Nucleus accumbens (tissue), 56 donors: Measurements from ENCODE around the gene CHERP.
"Not testable (repeated sequence)": the region's sequence is repeated elsewhere in the genome, so short reads cannot be mapped to it uniquely, and the experiment has no call there.

Experiments
- DNase-seq, 56 donors: peaks; one replicate each; lab custom pipeline; 2025; lab: John Stamatoyannopoulos, UW

CHERP gene

DNA sequence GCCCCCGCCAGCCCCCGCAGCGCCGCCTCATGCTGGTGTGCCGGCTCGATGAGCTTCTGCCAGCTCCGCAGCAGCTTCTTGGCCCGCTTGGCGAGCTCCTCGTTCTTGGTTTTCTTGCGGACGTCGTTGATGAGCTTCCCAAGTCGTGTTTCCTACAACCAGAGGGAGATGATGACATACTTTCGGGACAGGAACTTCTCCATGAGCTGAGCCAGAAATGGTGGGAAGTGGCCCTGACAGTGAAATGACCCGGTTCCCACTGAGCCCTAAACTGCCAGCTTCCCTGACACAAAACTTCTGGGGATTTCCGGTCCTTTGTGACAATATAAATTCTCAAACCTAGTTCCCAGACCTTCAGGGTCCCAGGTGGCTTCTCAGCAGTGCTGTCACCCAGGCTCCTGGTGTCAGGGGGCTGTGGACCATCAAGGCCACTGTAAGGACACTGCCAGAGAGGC, 35.3 kb upstream of the CHERP start:
- DNase-seq, result no peak

DNA sequence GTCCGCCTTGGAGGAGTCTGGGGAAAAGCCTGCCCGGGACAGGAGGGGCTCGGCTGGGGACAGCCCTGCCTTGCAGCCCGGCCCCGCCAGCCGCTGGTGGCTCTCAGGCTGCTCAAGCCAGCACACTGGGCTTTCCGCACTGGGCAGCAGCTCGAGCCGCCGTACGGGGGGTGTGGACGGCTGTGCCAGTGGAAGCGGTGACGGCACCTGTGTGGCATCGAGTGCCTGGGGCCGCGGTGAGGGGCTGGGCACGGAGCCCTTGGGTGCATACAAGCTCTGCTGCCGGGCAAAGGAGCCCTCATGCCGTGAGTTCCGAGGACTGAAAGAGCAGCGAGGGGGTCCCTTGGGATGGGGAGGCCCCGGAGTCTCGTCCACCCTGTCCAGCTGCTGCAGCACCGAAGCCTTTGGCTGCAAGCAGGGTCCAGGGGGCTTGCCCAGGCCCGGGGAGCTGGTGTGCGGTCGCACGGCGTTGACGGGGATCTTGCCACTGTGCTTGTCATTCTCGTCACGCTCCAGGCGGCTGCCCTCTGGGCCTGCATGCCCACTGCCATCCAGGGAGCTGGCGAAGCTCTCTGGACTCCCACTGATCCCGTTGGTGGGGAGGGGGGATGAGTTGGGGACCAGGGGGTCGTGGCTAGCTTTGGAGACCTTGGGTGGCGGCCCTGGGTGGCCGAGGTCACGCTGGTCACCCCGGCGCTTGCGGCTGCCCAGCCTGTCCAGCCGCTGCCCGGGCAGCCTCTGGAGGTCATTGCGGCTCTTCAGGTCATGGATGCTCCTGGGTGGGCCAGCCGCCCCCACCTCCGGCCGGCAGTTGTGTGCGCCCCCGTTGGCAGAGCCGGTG, 34.7 kb upstream of the CHERP start:
- no peak for DNase-seq

DNA sequence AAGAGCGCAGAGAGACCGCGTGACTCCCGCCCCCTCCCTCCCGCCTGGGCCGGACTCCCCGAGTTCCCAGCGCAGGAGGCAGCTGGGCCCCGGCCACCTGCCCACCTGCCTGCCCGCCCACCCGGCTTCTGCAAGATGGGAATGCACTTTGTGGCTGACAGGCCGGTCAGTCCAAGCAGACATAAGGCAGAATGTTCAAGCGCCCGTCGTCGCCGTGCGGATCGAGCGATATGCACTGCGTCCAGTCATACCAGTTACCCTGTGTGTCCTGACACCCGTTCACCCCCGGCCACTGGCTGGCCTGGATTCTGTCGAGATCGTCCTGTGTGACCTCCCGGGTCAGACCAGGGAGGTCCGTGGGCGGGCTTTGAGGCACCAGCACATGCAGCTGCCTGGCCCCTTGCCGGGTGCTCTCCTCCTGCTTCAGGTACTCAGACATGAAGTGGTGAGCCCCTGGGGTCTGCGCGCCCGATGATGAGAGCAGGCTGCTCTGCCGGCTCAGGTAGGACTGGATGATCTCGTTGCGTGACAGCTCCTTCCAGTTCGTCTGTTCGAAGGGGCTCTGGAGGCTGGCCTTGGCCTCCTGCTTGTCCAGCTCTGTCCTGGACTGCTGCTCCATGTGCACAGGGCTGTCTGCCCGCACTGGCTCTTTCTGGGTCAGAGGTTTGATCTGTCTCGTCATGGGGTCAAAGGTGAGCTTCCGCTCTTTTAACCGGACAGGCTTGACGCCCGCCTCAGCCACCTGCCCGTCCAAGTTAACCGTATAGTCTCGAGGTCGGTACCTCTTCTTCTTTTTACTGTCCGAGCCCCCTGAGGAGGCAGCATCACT, 33.8 kb upstream of the CHERP start:
- DNase-seq, result no peak

DNA sequence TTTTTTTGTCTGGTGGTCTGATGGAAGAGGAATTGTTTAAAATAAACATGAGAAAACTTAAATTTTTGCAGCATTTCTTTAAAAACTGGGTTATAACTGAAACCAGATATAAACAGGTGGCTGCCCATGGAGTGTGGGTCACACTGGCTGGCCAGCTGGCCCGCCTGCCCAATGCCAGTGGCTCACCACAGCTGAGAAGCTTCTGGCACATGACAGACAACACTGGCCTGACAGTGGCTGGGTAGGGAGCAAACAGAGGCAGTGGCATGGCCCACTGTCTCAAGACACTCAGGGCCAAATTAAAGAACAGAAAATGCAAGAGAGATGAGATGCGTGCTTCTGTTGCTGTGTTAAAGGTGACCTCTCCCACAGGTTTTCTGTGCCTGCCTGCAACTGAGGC, 33.0 kb upstream of the CHERP start:
- no peak for DNase-seq

DNA sequence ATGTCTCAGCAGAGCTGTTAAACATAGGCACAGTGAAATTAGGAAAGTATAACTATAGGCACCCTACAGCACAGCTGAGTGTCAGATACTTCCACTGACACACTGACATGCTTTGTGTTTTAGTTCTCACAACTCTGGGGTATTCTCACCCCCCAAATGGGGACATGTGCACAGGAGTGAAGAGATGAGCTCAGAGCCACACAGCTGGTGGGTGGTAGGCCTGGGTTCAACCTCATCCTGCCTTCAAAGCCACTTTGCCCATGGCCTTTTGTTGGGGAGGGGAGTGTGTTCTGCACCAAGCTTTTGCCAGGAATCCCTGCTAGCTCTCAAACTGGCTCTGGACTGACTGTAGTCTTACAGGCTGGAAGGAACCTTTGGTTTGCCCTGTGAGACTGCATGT, 31.7 kb upstream of the CHERP start:
- DNase-seq, result no peak

DNA sequence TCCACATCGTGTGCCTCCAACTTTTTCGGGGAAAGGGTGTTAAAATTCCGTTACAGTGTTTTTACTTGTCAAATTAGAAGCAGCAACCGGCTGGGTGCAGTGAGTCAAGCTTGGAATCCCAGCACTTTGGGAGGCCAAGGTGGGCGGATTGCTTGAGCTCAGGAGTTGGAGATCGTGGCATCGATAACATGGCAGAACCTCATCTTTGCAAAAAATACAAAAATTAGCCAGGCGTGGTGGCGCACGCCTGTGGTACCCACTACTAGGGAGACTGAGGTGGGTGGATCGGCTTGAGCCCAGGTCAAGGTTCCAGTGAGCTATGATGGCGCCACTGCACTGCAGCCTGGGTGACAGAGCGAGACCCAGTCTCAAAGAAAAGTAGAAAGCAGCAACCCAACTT, 31.1 kb upstream of the CHERP start:
- peak in 5 of 56 donors; percentile 9 to 44 (median 30) for DNase-seq

DNA sequence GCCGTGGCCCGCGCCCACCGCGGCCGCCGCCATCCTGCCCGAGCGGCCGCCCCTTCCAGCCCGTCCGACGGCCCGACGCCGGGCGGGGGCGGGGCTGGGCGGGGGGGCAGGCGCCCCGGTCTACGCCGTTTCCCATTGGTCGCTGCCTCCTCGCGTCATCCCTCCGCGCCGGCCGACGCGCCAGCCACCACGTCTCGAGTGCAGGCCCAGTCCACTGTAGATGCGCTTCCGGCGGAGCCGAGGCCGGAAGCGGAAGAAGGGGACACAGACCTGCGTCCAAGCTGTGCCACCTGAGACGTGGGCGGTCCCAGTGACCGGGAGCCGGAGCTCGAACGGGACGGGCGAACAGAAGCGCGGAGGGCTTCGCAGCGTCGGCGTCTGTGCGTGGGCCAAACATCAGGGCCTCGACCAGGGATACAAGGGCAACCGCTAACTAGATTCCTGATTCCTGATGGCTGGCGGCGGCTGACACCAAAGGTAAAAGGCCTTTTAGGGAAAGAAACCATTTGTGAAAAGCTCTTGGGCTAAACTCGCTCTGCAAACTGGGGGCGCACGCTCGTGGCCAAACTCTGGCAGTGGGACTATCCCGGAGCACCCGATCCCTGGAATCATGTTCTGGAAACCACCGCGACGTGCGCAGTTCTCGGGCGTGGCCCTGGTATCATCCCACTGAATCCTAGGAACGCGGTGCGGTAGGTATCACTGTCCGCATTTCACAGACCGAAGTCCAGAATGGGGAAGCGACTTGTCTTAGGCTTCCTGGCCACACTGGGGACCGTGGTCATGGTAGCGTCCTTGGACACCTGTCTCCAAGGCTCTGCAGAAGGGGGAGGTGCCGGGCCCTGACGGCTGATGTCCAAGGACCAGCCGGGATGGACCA, 30.3 kb upstream of the CHERP start, which contains the start of gene SLC35E1:
TSS of gene SLC35E1 (minus strand) at position 84 of the 880 bp plus-strand sequence. CDS start at position 33, 51 bp downstream.
- peak; percentile 33 to 96 (median 90) for DNase-seq

DNA sequence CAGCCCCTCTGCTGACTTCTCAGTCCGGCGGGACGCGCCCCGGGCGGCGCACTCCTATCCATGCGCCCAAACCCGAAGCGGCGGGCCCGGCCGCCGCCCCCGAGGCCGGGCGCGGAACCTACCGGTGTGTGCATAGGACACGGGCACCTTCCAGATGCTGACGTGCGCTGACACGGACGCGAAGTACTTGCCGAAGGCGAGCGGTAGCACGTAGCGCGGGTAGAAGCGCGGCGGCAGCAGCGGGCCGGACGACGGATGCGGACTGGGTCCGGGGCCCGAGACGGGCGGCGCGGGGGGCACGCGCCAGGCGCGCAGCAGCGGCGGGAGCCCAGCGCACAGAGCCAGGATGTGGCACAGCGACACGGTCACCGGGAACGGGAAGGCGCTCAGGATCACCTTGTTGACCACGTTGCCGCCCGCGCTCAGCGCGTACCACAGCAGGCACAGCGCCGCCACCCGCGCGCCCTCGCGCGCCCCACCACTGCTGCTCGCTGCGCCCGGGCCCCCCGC, 29.6 kb upstream of the CHERP start:
- DNase-seq, result peak in 3 of 56 donors; percentile 51 to 57 (median 51)

DNA sequence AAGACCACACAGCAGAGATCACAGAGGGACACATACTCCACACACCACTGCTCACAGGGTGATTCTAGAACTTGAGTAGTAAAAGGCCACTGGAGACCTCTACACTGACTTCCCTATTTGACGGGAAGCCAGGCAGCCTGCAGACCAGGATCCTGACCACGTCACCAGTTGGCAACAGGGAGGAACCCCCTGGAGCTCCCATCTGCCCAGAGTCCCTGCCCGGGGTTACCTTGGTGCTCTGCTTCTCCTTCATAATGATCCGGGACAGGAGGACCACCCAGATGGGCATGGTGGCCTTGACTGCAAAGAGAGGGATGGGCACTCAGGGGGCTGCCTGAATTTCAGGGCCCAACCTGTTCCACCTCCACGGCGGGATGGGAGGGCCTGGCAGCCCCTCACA, 29.0 kb upstream of the CHERP start:
- no peak for DNase-seq

DNA sequence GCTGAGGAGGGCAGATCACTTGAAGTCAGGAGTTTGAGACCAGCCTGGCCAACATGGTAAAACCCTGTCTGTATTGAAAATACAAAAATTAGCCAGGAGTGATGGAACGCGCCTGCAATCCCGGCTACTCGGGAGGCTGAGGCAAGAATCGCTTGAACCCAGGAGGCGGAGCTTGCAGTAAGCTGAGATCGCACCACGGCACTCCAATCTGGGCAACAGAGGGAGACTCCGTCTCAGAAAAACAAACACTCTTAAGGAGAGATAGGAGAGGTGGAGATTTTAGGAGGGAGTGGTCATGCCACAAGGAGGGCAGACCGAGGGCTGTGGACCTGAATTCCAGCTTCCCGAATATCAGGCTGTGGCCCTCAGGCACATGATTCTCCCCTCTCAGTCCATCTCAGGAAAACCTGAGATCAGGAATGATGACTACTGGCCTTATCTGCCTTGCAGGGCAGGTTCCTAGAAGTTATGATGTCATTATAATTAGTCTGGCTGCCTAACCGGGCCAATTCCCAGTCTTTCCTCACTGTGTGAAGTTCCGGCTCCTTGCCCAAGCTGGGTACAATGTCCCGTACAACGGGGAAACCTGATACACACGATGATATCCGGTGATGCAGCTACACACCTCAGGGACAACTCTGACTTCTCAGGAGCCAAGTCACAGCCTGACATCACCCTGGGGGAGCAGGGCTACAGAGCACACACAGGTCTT, 27.5 kb upstream of the CHERP start:
- DNase-seq, result no peak

DNA sequence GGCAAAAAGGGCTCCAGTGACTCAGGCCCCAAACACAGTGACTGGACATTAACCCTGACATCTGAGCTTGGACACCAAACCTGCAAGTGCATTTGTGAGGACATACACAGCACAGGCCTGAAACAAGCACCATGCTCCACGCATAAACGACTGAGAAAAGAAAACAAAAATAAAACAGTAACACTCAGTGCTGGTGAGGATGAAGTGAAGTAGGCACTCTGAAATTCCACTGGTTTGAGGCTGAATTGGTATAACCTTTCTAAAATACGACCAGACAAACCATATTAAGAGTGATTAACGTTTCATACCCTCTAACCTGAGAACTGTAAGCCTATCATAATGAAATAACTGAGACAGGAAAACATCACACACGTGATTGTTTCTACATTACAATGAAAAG, 24.5 kb upstream of the CHERP start:
- no peak for DNase-seq

DNA sequence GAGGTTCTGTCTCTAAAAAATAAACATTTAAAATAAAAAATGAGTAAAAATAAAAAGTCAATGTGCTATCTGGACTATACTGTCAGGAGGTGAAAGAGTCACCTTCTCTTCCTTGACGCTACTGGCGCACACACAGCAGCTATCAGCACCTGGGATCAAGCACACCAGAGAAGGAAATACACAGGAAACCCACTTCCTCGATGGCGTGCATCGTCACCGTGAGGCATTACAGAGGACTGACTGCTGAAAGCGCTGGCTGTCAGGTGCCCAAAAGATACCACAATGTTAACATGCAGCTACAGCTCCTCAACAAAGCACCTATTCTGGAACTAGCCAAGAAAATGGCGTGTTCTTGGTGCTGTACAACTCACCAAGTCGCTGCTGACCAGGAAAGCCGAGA, 23.9 kb upstream of the CHERP start:
- peak in 1 of 56 donors; percentile 3 for DNase-seq

DNA sequence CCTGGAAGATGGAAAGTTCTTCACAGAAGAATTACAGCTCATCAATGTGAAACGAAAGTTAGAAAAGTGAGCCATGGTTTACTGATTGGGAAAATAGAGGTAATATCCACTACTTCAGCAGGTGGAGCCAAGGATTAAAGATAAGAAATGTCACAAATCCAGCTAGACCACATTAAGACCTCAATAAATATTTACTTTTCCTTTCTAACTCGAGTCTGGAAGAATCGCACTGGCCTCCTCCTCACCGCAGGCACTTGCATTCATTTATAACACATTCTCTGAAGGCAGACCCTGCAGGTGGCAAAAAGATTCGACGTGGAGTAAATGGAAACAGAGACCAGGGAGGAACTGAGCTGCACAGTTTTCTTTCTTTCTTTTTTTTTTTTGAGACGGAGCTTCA, 22.6 kb upstream of the CHERP start:
- DNase-seq, result no peak

DNA sequence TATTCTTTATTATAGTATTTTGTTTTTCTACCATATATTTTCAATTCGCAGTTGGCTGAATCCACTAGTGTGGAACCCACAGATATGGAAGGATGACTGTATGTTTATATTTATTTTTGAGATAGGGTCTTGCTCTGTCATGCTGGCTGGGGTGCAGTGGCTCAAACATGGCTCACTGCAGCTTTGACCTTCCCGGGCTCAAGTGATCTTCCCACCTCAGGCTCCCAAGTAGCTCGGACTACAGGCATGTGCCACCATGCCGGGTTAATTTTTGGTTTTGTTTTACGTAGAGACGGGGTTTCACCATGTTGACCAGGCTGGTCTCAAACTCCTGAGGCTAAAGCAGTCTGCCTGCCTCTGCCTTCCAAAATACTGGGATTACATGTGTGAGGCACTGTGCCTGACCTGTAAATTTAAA, 20.4 kb upstream of the CHERP start:
- DNase-seq, result no peak

DNA sequence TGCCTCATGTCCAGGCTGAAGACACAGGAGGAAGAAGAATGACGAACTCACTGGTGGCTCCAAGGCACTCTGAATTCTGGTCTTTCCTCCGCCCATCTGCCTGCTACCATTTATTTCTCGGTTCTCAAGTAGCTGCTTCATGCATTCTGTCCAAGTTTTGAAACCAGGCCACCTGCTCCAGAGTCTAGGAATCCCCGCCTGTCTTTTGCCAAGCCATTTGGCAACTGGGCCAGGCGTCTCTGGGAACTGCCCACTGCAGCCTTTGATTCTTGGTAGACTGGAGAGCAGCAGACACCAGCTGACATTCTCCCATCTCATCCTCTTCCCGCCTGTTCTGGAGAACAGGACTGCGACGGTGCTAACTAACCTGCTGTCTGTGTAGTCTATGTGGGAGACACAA, 19.1 kb upstream of the CHERP start:
- DNase-seq, result peak in 18 of 56 donors; percentile 6 to 48 (median 28)

DNA sequence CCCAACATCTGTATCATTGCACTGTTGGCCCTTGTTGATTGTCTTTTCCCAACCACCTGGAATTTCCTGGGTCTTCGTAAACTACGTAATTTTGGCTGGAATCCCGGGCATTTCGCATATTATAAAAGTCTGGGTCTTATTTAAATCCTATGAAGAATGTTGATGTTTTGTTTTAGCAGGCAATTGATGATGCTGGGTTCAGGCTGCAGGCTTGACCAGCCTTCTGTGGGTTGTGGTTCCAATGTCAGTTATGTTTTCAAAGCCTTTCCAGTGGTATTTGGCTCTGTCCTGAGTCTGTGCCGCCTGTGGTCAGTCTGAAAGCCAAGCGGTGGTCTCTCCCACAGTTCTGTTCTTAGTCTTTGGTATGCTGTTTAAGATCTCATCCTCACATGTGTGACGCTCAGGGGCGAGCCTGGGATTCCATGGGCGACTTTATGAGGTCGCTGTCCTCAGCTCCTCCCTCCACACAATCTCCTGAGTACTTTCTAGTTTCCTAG, 17.6 kb upstream of the CHERP start:
- no peak for DNase-seq

DNA sequence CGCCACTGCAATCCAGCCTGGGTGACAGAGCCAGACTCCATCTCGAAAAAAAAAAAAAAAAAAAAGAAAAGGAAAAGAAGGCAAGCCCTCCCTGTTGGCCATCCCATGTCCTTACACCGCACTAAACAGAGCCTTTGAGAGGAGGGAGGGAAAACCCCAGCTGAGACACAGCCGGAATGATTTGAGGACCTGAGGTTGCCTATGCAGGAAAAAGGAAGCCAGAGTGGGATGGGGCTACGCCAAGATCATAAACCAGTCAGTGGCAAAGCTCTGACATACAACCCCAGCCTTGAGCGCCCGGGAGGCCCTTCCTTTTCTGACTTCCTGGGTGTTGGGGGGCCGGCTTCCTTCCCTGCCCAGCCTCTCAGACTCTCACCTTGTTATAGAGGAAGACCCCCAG, 12.5 kb upstream of the CHERP start:
- DNase-seq, result no peak

DNA sequence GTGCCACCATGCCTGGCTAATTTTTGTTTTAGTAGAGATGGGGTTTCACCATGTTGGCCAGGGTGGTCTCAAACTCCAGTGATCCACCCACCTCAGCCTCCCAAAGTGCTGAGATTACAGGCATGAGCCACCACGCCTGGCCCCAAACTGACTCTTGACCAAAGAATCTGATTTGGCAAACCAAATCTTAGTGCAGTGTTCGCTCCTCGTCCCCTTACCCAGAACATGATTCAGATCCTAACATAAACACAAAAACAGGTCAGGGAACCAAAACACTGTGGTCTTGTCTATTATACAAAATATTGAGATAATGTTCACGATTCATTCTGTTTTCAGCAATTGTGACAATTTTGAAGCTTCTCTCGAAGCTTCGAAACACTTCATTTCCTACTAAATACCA, 9.7 kb upstream of the CHERP start:
- not testable (repeated sequence) for DNase-seq

DNA sequence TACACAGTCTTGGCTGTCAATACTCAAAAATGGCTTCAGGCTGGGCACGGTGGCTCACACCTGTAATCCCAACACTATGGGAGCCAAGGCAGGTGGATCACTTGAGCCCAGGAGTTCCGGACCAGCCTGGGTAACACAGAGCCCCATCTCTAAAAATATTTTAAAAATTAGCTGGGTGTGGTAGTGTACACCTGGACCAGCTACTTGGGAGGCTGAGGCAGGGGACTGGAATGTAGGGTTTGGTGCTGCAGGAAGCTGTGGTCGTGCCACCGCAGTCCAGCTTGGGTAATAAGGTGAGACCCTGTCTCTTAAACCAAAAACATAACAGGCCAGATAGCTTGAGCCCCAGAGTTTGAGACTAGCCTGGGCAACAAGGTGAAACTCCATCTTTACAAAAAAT, 6.7 kb upstream of the CHERP start:
- DNase-seq, result no peak
